Measurements from ENCODE around the gene TIGAR.

The TIGAR gene

GRCh38 chr12:4378772-4379171 lies 57.8 kb downstream of the TIGAR start:
- no peak for DNase-seq (ENCODE audit: low spot score)

DNA sequence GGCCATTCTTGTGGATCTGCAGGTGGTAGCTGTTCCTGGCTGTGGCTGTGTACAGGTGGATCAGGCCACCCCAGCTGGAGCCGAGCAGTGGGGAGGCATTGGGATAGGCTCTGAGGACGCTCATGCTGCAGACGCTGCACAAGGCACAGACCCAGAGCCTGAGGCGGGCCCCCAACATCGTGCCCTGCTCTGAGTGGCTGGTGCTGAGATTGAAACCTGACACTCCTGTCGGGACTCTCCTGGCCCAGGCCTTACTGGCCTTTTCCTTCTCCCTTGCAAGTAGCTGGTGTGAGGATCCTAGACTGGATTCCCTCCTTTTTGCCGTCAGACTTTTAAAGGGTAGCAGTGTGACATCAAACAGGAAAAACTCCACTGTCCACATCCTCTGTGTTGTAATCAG lies 58.4 kb downstream of the TIGAR start, which contains the start of gene FGF23:
Gene FGF23 (minus strand): TSS at position 308 of the 400 bp plus-strand sequence. CDS start 130 bp downstream, at position 178.
- DNase-seq (ENCODE audit: low spot score) = peak; percentile 19

GRCh38 chr12:4380332-4380731 lies 59.3 kb downstream of the TIGAR start:
- no peak for DNase-seq (ENCODE audit: low spot score)

- no peak for DNase-seq (ENCODE audit: low spot score)
Measured at GRCh38 chr12:4383304-4383865, 62.4 kb downstream of the TIGAR start.

DNA sequence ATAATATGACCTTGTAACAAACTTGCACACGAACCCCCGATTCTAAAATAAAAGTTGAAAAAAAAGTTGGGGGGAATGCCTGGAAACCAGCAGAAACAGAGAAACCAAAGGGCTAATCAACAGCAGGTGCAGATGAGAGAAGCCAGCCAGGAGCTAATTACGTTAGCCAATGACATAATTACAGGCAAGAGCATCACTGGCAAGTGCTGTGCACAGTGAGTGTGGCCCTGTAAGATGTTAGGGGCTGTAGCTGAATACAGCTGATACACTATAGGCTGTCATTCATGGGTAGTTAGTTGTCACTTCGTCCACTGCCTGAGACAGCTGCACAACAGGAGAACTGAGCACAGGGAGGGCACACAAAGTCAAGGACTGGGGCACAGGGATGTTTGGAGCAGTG lies 65.8 kb downstream of the TIGAR start:
- no peak for DNase-seq (ENCODE audit: low spot score)

DNA sequence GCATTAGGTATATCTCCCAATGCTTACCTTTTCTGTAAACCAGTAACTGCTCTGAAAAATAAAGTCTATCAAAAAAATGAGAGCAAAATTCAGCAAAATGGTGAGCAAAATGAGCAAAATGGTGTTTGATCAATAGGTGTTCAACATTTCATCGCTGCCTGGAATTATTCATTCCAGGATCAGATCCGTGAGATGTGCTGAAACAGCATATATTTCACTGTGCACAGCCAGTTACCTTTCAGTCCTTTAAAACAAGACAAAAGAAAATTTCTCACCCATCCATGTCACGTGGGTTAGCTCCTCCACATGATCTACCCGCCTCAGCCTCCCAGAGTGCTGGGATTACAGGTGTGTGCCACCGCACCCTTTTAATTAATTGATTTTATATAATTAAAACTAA lies 66.6 kb downstream of the TIGAR start:
- no peak for DNase-seq (ENCODE audit: low spot score)

GRCh38 chr12:4388032-4388431 lies 67.0 kb downstream of the TIGAR start:
- DNase-seq (ENCODE audit: low spot score) = no peak

DNA sequence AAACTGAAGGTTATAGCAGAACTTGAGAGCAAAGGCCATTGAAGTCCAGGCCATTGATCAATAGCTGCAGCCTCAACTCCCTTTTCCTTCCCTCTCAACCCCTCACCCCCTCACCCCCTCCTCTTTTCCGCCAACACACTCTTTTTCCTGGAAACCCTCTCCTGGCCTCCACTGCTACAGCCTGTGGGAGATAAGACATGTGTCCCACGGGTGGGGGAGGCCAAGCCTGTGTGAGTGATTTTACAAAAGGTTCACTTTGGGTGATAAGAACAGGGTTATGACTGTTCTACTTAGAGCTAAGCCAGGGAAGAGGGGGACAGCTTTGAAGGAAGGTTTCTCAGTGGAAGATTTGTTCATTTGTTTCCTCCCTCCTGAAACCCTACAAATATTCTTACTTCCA lies 67.6 kb downstream of the TIGAR start:
- DNase-seq (ENCODE audit: low spot score) = no peak

- DNase-seq (ENCODE audit: low spot score) = no peak
Measured at GRCh38 chr12:4392223-4392742, 71.3 kb downstream of the TIGAR start.

DNA sequence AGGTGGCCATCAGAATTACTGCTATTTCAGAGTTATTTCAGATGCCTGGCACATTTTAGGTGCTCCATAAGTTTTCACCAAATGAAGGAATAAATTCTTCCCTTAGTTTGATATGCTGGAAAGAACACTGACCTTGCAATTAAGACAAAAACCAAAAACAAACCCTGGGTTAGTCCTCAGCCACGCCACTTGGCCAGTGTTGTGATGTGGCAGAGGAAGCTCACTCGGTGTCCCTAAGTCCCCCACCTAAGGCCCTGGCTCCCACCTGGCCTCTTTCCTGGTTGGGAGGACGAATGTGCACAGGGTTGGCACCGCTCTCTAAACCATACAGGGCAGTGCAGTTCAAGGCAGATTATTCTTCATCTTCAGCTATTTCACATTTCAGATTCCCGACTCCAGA lies 72.2 kb downstream of the TIGAR start:
- DNase-seq (ENCODE audit: low spot score) = no peak

DNA sequence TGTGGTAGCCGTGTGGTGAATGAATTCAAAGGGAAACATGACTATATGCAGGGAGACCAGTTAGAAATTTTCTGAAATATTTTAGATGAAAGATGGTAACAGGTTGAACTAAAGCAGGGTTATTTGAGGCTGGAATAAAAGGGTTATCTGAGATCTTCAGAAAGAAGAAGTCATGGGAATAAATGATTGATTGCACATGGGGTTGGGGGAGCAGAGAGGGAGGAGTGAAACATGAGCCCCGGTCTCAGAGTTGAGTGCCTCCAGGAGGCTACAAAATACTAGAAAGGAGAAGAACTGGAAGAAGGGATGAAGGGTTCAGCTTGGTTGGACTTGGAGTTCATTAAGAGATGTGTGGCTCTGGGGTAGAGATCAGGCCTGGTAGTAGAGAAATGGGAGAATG lies 74.8 kb downstream of the TIGAR start:
- DNase-seq (ENCODE audit: low spot score) = no peak

GRCh38 chr12:4401117-4401516 lies 80.1 kb downstream of the TIGAR start:
- DNase-seq (ENCODE audit: low spot score) = no peak

DNA sequence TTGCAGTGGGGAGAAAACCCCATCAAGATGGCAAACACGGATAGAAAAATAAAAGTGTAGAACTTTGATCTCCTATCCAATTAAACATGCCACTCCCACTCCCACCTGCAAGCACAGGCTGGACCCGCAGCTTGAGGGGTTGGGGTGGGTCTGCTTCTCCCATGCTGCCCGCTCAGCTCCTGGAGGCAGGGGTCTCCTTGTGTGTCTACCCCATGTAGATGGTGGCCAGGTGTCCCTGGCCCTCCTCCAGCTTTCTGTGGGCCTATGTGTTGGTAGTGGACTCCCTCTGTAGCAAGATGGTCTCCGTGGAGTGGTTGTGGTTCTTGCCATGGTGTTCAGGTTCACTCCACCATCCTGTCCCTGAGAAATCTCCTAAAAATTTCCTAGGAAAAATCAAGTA lies 82.0 kb downstream of the TIGAR start:
- DNase-seq (ENCODE audit: low spot score) = no peak

Measured in AG08395 (cell line).